Embryonic facial prominence (tissue), 1 donor: ENCODE measurements around the gene OVAAL.
"Not testable (repeated sequence)": the region's sequence is repeated elsewhere in the genome, so short reads cannot be mapped to it uniquely, and the experiment has no call there.

ENCODE experiments used
- DNase-seq: peaks from one replicate; pipeline ENCODE4 v3.0.0-alpha.2; 2016; ENCODE audit errors: extremely low spot score

OVAAL gene

DNA sequence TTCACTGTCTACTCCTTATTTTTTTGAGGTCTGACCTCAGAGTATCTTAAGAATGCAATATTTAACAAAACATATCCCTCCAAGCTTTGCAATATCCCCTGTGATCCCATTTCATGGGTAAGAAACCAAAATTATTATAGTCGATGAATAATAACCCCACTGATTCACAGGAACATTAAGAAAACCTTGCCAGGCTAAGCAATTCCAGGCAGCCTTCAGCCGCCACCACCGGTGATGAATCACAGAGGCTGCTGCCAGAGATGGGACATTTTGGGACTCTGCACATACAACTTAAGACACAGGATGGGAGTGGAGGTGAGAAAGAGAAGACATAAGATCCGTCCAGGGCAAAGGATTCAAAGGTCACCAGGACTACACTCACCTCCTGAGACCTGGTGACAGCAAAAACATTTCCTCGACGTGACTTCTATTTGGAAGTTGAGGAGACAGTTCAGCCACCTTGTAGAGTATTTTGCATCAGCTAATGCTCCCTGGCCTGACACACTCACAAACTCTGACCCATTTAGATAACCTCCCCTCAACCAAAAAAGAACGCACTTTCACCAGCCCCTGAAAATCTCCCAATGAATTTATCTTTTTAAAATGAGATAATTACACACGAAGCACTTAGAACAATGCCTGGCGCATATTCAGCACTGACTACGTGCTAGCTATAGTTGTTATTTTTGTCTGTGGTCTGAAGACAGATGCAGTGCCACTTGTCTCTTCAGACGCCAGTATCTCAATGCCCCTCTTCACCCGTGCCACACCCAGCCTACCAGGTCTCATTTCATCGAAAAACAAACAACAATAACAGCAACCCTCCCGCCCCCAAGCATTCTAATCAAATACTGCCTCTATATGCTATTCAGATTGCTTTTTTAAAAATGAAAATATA, 17.8 kb upstream of the OVAAL start:
- DNase-seq: no peak

DNA sequence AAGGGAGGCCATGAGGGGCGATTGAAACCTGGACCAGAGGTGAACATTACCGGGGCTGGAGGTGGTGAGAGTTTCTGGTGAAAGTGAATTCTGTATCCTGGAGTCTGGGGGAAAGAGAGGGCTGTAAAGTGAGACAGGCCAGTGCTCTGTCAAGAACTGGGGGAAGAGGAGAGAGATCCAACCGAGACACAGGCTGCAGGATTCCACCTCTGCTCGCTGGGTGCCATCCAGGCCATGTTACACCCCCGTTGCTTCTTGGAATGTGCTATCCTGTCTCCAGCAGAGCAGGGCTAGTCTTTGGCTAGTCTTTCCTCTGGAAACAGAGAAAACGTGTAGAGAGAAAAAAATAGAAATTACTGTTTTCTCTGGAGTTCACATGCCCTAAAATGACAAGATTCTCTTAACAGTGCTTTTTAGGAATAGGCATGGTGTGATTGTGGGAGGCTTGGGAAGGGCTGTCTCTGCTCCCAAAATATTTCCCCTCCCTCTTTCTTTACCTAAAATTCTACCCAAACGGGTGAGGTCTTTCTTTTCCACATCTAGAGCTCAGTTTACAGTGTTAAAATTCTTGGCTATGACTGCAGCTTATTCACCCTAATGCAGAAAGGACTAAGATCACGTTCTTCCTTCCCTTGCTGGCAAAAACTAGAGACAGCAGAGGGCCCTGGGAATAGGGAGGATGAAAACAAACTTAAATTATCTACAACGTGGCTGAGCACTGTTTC, 16.5 kb upstream of the OVAAL start:
- DNase-seq: no peak

DNA sequence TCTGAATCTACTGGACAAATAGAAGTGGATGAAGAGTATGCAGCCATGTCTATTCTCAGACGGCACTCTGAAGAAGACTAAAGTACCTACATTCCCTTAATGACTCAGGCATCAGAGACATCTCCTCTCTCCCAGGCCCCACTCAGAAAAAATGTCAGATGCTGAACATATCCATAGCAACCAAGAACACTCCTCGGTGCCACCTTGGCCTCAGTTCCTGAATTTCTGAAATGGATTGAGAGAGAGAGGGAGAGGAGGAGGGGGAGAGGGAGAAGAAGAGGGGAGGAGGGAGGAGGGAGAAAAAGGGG, 16.0 kb upstream of the OVAAL start:
- DNase-seq: no peak

DNA sequence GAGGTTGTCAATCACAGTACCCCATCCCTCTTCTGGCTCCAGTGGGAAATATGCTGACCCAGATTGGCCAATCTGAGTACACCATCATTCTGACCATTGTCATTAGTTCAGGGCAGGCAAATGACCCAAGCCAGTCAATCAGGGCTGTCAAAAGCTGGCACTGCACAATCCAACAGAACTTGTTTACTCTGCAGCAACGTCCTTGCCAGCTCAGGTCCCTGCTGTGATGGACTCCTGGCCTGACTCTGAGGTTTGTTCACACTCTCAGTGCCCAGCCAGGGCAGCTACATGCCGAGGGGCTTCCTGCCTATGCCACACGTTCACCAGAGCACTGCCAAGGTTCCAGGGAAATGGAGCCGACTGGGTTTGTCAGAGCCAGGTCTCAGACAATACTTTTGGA, 14.7 kb upstream of the OVAAL start:
- no peak for DNase-seq

DNA sequence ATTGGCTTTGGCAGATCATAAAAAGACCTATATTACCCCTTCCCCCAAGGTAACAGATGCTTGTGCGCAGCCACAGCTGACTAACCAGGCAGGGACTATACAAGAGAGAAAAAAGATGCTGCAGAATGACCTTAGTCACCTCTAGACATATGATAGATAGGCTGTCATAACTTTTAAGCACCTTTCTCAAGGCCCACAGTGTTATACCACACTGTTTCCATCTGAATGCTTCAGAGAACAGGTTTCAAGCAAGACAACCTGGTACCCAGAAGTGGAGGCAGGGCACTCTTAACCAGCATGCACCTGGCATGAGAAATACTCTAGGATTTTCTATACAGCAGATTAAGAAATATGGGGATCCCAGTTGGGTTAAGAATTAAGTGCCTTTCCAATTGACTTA, 12.8 kb upstream of the OVAAL start:
- DNase-seq: no peak

DNA sequence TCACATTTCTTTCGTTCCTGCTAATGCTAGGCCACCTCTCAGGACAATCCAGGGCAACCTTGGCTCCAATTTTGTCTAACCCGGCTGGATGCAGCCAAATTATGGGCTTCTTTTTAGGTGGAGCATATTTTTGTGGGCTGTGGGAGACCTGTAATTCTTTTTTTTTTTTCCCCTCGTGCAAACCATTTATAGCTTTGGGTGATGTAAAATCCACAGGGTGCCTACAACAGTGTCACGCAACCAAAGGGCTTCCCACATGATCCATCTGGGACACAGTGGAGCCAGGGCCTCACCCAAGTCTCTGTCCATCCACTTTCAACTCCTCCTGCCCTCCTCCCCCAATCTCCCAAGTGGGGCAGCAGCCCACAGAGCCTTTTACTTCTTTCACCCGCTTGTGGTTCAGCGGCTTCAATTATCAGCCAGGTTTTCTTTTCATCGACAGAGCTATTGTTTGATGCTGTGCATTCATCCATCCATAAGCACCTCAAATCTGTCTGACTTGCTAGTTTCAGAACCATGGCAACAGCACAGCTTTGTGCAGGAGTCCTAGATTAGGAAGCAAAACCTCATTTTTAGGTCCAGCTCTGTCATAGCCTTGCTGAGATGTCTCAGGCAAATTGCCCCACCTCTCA, 10.0 kb upstream of the OVAAL start:
- DNase-seq: no peak

DNA sequence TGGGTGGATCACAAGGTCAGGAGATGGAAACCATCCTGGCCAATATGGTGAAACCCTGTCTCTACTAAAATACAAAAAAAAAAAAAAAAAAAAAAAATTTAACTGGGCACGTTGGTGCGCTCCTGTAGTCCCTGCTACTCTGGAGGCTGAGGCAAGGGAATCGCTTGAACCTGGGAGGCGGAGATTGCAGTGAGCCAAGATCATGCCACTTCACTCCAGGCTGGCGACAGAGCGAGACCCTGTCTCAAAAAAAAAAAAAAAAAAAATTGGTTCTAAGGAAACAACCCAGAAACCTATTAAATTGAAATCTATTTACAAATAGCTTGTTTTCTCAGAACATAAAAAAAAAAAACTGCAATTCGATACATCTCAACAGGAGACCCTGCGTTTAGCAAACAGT, 9.0 kb upstream of the OVAAL start:
- not testable (repeated sequence) for DNase-seq

DNA sequence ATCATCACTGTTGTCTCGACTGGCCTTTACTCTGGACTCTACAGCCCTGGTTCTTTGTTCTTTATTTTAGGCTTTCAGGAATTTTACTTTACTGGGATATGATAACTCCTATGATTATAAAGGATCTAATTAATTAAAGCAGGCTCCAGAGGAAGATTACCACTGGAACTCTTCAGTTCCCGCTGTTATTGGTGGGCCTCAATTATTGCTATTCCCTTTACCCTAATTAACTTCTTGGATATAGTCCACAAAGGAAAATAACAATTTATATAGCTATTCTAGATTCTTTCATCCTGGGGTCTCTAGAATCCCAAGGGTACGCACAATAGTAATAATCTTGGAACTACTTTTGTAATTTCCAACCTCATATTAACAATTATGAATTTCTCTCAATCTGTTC, 8.5 kb upstream of the OVAAL start:
- no peak for DNase-seq

DNA sequence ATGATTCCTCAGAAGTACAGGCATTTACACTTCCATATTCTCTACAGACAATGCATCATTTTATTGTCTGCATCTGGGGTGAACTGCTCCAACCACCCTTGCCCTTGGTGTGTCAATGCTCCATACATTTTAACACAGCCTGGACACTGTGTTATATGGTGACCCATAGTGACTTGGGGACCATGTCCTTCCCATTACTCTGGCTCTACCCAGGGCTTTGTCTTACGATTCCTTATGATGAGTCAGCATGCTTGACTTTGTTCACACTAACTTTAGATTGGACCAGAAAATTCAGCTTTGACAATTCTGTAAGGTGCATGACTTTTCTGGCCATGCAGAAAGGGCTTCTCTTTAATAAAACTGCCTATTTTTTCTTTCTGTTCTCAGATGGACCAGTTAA, 6.8 kb upstream of the OVAAL start:
- no peak for DNase-seq

DNA sequence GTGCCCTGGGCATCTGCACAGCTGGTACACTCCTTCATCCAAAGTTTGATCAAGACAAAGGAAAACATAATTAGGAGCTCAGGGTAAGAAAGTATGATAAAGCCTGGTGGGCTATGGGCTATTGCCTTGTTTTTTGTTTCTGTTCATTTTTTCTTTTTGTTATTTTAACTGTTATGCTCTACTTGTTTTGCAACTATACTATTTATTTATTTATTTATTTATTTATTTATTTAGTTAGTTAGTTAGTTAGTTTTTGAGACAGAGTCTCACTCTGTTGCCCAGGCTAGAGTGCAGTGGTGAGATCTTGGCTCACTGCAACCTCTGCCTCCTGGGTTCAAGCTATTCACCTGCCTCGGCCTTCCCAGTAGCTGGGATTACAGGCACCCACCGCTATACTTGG, 5.7 kb upstream of the OVAAL start:
- DNase-seq: not testable (repeated sequence)

DNA sequence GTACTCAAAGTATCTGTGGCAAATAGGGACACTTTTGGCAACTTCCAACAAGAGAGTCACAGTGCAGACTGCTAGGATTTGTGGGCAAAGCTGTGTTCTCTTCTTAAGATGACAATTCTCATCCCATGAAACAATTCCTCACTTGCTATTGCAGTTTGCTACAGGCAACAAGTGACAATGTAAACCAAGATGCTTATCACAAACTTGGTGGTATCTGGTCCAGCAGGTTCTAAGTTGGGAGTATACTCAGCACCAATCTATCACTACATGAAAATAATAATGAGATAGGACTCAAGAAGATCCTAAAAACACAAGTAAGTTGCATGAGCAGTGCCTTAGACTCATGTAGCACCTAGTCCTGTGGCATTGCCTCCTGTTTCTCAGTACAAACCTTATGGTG, 3.4 kb upstream of the OVAAL start:
- no peak for DNase-seq

DNA sequence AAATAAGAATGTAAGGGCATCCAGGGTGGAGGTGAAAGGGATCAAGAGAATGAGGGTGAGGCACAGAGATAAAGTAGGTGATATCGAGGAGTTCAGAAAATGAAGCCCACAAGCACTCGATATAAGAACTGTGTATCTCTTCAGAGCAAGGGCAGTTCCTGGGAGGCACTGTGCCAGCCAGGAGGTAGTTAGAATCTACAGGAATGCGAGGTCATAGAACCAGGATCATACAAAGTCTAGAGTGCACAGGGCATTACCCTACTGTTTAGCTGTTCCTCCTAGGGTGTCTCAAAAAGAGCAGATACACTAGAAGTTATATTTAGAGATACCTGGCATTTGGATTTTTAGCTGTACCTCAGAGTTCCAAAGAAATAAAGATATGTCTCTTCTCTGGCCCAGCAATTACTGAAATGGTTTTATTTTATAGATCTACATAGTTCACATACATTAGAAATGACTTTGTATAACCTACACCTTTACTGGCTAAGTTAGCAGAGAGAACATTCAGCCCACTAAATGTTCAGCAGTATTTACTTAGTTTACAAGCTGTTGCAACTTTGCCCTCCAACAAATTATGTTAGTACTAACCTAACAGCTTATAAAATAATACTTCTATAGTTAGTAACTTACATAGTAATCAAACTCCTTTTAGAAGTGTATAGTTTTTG, 1.6 kb downstream of the OVAAL start:
- DNase-seq: no peak

DNA sequence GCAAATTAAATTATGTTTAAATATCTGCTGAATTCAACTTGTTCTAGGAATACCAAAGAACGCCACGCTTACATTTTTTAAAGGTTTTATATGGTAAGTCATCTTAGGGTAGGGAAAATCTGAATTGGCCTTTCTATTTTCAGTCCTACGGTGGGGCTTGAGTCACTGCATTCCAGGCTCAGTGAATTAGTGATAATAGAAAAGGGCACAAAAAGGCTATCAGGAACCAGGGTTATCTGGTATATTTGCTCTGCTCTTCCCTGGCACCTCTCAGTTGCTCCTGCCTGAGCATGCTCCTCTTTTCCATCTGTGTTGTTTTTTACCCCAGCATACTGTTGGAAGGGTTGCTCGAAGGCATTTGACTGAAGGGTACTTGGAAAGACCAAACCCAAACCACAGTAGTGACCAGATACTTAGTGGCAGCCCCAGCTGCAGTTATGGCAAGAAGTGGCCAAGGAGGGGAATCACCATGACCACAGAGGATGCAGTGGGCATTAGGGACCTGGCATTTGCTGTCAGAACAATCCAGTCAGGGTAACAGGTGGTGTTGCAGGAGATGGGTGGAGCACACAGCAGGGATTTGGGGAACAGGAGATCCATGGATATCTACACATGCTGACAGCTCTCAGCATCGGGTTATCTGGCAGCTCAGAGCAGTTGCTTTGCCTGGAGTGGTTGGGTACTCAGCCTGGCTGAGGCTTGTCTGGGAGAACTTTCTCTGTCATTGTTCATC, 2.3 kb downstream of the OVAAL start:
- no peak for DNase-seq

DNA sequence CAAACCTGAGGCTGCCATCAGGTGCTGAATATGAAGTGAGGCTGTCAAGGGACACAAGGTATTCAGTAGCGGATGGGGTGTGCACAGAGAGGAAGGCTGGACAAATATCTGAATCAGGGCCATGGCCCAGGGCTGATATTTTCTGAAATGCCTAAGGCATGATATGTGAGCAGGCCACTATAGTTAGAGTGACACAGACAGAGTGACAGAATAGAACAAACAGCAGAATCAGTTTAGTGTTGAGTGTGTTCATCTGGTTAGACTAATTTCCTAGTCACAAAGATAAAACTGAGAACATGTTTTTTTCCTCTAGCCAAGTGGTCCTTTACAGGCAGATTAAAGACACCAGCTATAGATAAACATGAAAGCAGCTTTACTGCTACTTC, 3.9 kb downstream of the OVAAL start:
- no peak for DNase-seq

DNA sequence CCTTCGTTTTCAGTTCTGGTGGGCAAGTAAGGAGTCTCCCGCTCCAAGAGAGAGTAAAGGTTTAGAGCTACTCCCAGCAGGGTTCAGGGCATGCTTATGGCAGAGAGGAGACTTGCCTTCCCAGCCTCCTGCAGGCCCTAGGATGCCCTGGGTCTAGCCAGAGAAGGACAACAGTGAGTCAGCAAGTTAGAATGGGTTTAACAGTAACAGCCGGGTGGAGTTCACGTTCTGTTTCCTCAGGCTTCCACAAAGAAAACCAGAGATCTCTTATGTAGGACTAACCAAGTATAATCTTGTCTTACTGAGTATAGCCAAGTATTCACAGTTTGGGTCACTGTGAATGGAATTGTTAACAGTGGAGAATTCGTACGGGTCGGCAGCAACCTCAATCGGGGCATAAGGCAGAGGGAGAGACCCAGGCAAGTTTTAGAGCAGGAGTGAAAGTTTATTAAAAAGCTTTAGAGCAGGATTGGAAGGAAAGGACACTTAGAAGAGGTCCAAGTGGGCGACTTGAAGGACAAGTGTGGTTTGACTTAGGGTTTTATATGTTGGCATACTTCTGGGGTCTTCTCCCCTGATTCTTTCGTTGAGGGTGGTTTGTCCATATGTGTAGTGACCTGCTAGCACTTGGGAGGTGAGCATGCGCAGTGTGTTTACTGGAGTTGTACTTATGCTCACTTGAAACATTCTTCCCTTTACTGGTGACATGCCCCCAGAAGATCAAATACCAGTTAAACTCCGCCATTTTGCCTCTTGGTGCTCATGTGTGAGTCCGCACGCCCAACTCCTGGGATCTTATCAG, 4.5 kb downstream of the OVAAL start:
- no peak for DNase-seq

DNA sequence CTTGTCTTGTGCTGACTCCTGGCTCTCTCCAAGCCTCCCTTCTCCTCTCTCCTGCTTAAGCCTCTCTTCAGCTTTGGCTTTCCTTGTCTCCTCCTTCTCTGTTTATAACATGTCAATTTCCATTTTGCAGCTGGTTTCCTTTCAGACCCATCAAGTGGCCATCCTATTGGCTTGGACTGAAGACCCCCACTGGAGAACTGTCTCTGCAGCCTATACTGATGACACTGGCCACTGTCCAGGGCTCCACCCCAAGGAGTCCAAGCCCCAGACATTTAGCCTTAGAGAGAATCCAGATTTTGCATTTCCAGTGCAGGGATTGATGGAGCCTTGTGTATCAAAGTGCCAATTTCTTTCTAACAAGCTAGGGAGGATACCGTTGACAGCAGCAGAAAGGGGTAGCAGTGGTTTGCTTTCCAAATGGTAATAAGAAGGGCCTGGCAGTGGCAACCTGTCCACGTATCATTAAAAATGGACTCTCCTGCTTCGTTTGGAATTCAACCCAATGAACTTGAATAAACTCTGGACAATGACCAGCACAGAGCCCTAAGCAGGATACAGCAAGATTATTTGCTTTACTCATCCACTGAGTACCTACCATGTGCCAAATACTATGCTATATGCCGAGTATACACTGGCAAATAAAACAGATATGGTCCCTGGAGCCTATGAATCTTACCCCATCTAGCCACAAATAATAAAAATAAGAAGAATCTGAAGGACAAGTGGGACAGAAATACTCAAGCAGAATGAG, 6.5 kb downstream of the OVAAL start:
- DNase-seq: no peak

DNA sequence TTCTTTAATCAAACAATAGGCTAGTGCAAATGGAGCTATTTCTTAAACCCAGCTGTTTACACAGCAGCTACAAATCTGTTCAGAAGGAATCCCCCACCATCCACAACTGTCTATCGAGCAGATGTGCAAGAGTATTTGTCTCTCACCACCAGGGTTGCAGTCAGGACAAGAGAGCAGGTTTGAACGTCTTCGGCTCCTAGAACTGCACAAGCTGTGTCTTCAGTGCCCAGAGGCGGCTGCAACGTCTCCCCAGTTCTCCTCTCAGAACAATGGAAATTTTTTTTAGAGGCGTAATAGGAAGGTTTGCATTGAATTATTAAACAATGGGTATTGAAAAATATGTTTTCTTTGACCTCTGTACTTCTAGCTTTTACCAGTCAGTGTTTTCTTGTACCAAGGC, 7.3 kb downstream of the OVAAL start:
- no peak for DNase-seq

DNA sequence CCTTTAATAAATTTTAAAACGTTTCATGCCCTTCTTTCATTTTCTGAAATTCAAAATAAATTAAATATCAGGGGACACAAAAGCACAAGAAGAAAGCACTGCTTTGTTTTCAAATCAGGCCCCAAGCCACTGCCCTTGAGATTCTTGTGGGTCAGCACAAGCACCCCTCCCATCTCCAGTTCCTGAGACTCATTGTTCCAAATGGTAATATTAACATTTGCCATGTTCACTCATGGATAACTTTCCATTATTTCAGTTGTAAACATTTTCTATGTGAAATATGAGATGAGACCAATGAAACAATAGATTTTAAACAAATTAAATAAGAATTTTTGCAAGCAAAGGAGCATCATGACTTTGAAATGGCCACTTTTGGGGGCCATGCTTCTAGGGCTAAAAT, 7.7 kb downstream of the OVAAL start:
- no peak for DNase-seq

DNA sequence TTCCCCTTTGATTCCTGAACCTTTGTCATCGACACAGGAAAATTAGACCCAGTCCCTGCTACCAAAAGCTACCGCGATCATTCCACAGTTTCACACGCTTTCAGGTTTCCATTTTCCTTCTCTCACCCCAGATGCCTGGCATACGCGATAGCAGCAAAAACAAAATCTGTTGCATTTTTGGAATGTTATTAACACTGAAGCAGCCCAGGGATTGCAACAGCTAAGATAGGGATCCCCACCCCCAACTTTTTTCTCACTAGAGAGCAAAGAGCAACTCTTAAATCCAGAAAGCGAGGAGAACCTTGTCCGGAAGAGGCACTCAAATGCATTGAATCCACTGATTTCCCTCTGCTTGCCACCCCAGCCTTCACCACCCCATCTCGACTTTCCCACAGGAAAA, 8.9 kb downstream of the OVAAL start:
- no peak for DNase-seq

DNA sequence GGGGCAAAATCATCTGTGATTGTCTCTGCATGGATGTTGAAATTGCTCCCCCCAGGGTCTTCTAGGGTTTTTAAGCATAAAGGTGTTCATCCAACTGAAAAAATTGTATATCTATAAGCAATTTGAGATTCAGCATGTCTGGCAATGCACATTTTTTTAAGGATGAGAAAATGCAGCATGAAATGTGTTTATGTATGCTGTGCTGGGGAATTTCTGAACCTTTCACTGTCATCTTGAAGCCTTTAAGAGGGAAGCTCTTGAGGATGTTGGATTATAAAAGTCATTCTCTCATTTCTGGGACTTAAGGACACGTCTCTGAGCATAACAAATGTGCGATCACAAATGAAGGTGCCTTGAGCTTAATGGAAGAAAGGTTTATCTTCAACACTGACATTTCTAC, 9.4 kb downstream of the OVAAL start:
- DNase-seq: no peak
